K562 (cell line): ENCODE results near the gene NDUFV3. TPM values are rescaled to one million over a fixed set of nuclear protein-coding genes. Genes with fewer than 3 reads are reported as not detected.

Source experiments
- CAMTA2 ChIP-seq: fragments of 250-450 bp; sonication (Bioruptor Pico); conservative IDR thresholded peaks from 2 replicates; pipeline ENCODE4 v1.5.1; 2022
- CBFA2T2 ChIP-seq: fragments of 450-650 bp; conservative IDR thresholded peaks from 2 replicates; pipeline ENCODE4 v1.6.1; 2017; ENCODE audit warnings: mild to moderate bottlenecking
- CBX8 ChIP-seq: fragments of 200-600 bp; sonication (generic); IDR thresholded peaks from 2 replicates; pipeline ENCODE4 v1.6.1; 2012; ENCODE audit warnings: borderline replicate concordance, mixed run types, low read depth, mild to moderate bottlenecking, moderate library complexity, mixed read lengths, low read length, control low read depth, inconsistent platforms; ENCODE audit not compliant: poor library complexity, severe bottlenecking; ENCODE audit errors: extremely low read depth
- CGGBP1 ChIP-seq: fragments of 250-450 bp; sonication (Bioruptor Pico); IDR thresholded peaks from 2 replicates; pipeline ENCODE4 v1.9.0; 2021; ENCODE audit warnings: mild to moderate bottlenecking
- E2F3 ChIP-seq: fragments of 250-450 bp; sonication (Bioruptor Pico); IDR thresholded peaks from 2 replicates; pipeline ENCODE4 v1.4.0; 2020; ENCODE audit warnings: mild to moderate bottlenecking
- ERF ChIP-seq: fragments of 450-650 bp; formaldehyde crosslinking; IDR thresholded peaks from 2 replicates; pipeline ENCODE4 v1.4.0; 2020; ENCODE audit warnings: mild to moderate bottlenecking, mixed read lengths
- ETV1 ChIP-seq: fragments of 450-650 bp; conservative IDR thresholded peaks from 2 replicates; pipeline ENCODE4 v1.6.1; 2016; ENCODE audit warnings: missing genetic modification characterization, control low read depth, low read depth, missing compliant biosample characterization
- ETV5 ChIP-seq: sonication (generic); formaldehyde crosslinking; IDR thresholded peaks from 2 replicates; pipeline ENCODE4 v1.4.0; 2020; ENCODE audit warnings: low read depth, mild to moderate bottlenecking, missing genetic modification reagents
- HLTF ChIP-seq: fragments of 450-650 bp; IDR thresholded peaks from 2 replicates; pipeline ENCODE4 v1.6.1; 2016
- HNRNPK ChIP-seq: fragments of 200-400 bp; formaldehyde crosslinking; IDR thresholded peaks from one replicate; pipeline ENCODE4 v1.6.1; 2018; ENCODE audit warnings: mild to moderate bottlenecking, low read depth, low read length; ENCODE audit not compliant: poor library complexity, severe bottlenecking
- MBD2 ChIP-seq: sonication (generic); IDR thresholded peaks from 2 replicates; pipeline ENCODE4 v1.6.1; 2016; ENCODE audit warnings: low read depth, borderline replicate concordance
- MEIS2 ChIP-seq: fragments of 450-650 bp; IDR thresholded peaks from 2 replicates; pipeline ENCODE4 v1.6.1; 2014; ENCODE audit warnings: mild to moderate bottlenecking; ENCODE audit not compliant: partially characterized antibody
- NCOA1 ChIP-seq: fragments of 450-650 bp; IDR thresholded peaks from 2 replicates; pipeline ENCODE4 v1.6.1; 2016; ENCODE audit warnings: low read depth
- NEUROD1 ChIP-seq: fragments of 150-350 bp; IDR thresholded peaks from 2 replicates; pipeline ENCODE4 v1.6.1; 2014; ENCODE audit warnings: borderline replicate concordance, low read length, low read depth; ENCODE audit not compliant: partially characterized antibody
- PKNOX1 ChIP-seq: fragments of 450-650 bp; IDR thresholded peaks from 2 replicates; pipeline ENCODE4 v1.6.1; 2016
- RBM39 ChIP-seq: fragments of 200-400 bp; formaldehyde crosslinking; optimal IDR thresholded peaks from 2 replicates; pipeline ENCODE3; 2018; ENCODE audit warnings: low read depth, low read length
- SIX5 ChIP-seq, 2 experiments: IDR thresholded peaks; 2 replicates each; pipeline ENCODE4 v1.6.1; 2011; ENCODE audit warnings: low read length in 2 of 2, borderline replicate concordance in 1 of 2, low read depth in 1 of 2, mild to moderate bottlenecking in 1 of 2, moderate library complexity in 1 of 2; ENCODE audit not compliant: insufficient read depth in 1 of 2
- TCFL5 ChIP-seq: fragments of 250-450 bp; sonication (Bioruptor Pico); conservative IDR thresholded peaks from 2 replicates; pipeline ENCODE4 v1.6.1; 2021; ENCODE audit warnings: mild to moderate bottlenecking, moderate library complexity, matching md5 sums
- ZBED1 ChIP-seq: IDR thresholded peaks from 2 replicates; pipeline ENCODE4 v1.6.1; 2014
- ZBTB2 ChIP-seq: fragments of 450-650 bp; IDR thresholded peaks from 2 replicates; pipeline ENCODE4 v1.6.1; 2016; ENCODE audit warnings: antibody characterized with exemption
- ZFX ChIP-seq: sonication (generic); formaldehyde crosslinking; IDR thresholded peaks from 2 replicates; pipeline ENCODE4 v1.8.0; 2022; ENCODE audit warnings: mild to moderate bottlenecking, missing genetic modification reagents, moderate library complexity
- ZNF124 ChIP-seq: sonication (generic); formaldehyde crosslinking; IDR thresholded peaks from 2 replicates; pipeline ENCODE4 v1.8.1; 2022; ENCODE audit warnings: missing genetic modification reagents
- ZNF280A ChIP-seq: fragments of 450-650 bp; IDR thresholded peaks from 2 replicates; pipeline ENCODE4 v1.6.1; 2018; ENCODE audit warnings: mild to moderate bottlenecking, low read depth; ENCODE audit not compliant: partially characterized antibody
- ZNF583 ChIP-seq: fragments of 250-450 bp; sonication (Bioruptor Pico); IDR thresholded peaks from 2 replicates; pipeline ENCODE4 v1.4.0; 2020
- ZNF644 ChIP-seq: fragments of 200-800 bp; sonication (Bioruptor generic); IDR thresholded peaks from 2 replicates; pipeline ENCODE4 v1.6.1; 2016; ENCODE audit warnings: low read depth, missing genetic modification characterization, missing compliant biosample characterization
- polyA plus RNA-seq, 8 experiments: library from polyadenylated mRNA; depleted of rRNA in 4 of 8; stranded (reverse) in 5 of 8; unstranded in 3 of 8; fragments of >200 nt; fragmentation: Nextera tagmentation in 2 of 8; fragmentation: Illumina TruSeq in 1 of 8; extraction: Ambion mirVana in 2 of 8; extraction: Trizol in 1 of 8; gene quantifications; 2 replicates each; pipeline versions ENCODE4 v1.2.1 to v1.2.3, GENCODE V29; 2011 to 2014; ENCODE audit warnings: inconsistent platforms in 1 of 8, missing spikeins in 1 of 8
- total RNA-seq, 7 experiments: library from RNA; depleted of rRNA in 6 of 7; stranded (reverse); fragments of >200 nt in 6 of 7; fragmentation: Illumina TruSeq in 2 of 7; extraction: Trizol in 2 of 7; gene quantifications; 2 replicates each; pipeline versions ENCODE4 v1.2.1 to v1.2.3, GENCODE V29; 2011 to 2021; ENCODE audit warnings: low replicate concordance in 1 of 7

The NDUFV3 gene
- total and polyA plus RNA-seq, 9 of the 15 experiments (the other 6 are each of a cell fraction or from before 2014, with no cell fraction given), result 19.1 to 87.8 (median 74.3) TPM

GRCh38 chr21:42878993-42879787, 13.9 kb upstream of the NDUFV3 start, which contains the start of gene WDR4 (continued):
- TF ChIP-seq ZNF583, result no peak
- peak; percentile 69 for TF ChIP-seq ZFX (CRISPR knock-in tag)
- TF ChIP-seq RBM39, result no peak
- peak; percentile 77 for TF ChIP-seq HLTF
- TF ChIP-seq CBX8, result no peak
- TF ChIP-seq ETV5 (CRISPR knock-in tag), result peak; percentile 92
- no peak for TF ChIP-seq ZNF280A
- TF ChIP-seq MBD2, result peak; percentile 73
- TF ChIP-seq ZNF644 (tag), result no peak
- TF ChIP-seq NCOA1, result 0 out of 2 replicates have a peak, but pooled peaks have one; percentile 30
- TF ChIP-seq ZNF124 (CRISPR knock-in tag), result no peak
- peak; percentile 58 for TF ChIP-seq CBFA2T2
- TF ChIP-seq NEUROD1, result peak; percentile 54
- peak; percentile 48; the same call in 1 of the 2 replicates for TF ChIP-seq CAMTA2 (CRISPR knock-in tag)
- peak; percentile 97 for TF ChIP-seq MEIS2
- peak; percentile 78 for TF ChIP-seq ETV1
- TF ChIP-seq E2F3 (CRISPR knock-in tag), result 0 out of 2 replicates have a peak, but pooled peaks have one; percentile 18
- peak; percentile 99 for TF ChIP-seq ZBTB2
- no peak; the same call in 1 of the 2 replicates for TF ChIP-seq CGGBP1 (CRISPR knock-in tag)
- no peak for TF ChIP-seq ERF
- peak; percentile 40; the same call in 1 of the 2 replicates for TF ChIP-seq PKNOX1
- TF ChIP-seq HNRNPK, result no peak
- TF ChIP-seq TCFL5 (CRISPR knock-in tag), result no peak
- peak in 1 of 2 experiments; percentile 26; a peak in 1 of 4 replicates for TF ChIP-seq SIX5 (IDR thresholded peaks at IDR 0.05; ENCODE audit: borderline replicate concordance in 1 of 2, insufficient read depth in 1 of 2, low read depth in 1 of 2, low read length in 2 of 2)
- TF ChIP-seq ZBED1, result 0 out of 2 replicates have a peak, but pooled peaks have one; percentile 38
